ENCODE measurements around the gene TNRC6C. TPM values are rescaled to one million over a fixed set of nuclear protein-coding genes. Genes with fewer than 3 reads are reported as not detected.

The TNRC6C gene
- total RNA-seq, 1 donor from 2014 or later, result 15.5 TPM

GRCh38 chr17:78016852-78017251 lies 58.3 kb downstream of the TNRC6C start:
- H3K4me1 Mint-ChIP-seq (ENCODE audit: low read depth), result peaks cover 40% of the 10 kb centered on the region
- intact Hi-C loops (cut with micrococcal nuclease), result loop anchor here (5.0 kb wide), 1 partner anchor 95 kb away; no protein-coding TSS in a partner anchor
- H3K9me3 Mint-ChIP-seq, result no peaks in the 10 kb centered on the region

DNA sequence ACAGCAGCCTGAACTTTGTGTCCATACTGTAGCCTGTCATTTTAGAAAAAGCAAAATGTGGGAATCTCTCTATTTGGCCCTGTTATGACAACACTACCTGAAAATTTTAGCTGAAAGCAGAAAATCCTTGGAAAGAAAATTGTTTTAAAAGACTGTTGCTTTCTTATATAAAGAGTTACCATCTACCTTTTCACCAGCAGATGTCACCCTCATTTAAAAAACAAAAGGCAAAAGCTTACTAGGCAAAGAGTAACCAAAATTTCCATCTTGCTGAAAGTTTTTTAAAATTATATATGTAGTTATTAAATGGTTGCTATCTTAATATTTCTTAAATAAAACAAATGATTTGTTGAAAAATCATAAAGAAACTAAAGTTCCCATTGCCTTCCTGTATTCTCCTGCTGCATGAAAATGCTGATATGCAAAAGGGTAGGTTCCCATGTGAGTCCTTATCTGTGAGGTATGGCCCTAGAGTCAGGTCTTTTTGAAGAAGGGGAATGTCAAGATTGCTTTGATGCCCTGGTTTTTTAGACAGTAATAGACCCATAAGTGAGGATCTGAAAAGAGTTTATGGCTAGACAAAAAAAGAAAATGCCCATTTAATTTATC lies 61.0 kb downstream of the TNRC6C start:
- intact Hi-C loops (cut with micrococcal nuclease), result loop anchor here (1.0 to 5.0 kb wide), 4 partner anchors 66 to 232 kb away; no protein-coding TSS in a partner anchor
- H3K36me3 Mint-ChIP-seq (ENCODE audit: low read depth), result peaks cover 4% of the 10 kb centered on the region
- H3K4me3 Mint-ChIP-seq, result no peak overlapping the region
- H3K9me3 Mint-ChIP-seq, result no peaks in the 10 kb centered on the region
- H3K27me3 Mint-ChIP-seq (ENCODE audit: insufficient read depth), result no peaks in the 10 kb centered on the region
- no peak overlapping the region for H3K27ac Mint-ChIP-seq
- DNase-seq (ENCODE audit: low spot score), result no peak
- peaks cover 27% of the 10 kb centered on the region for H3K4me1 Mint-ChIP-seq (ENCODE audit: low read depth)

More at GRCh38 chr17:78016852-78017251, 58.3 kb downstream of the TNRC6C start:
- no peaks in the 10 kb centered on the region for H3K36me3 Mint-ChIP-seq (ENCODE audit: low read depth)
- no peak overlapping the region for H3K27ac Mint-ChIP-seq
- H3K4me3 Mint-ChIP-seq, result no peak overlapping the region
- no peaks in the 10 kb centered on the region for H3K27me3 Mint-ChIP-seq (ENCODE audit: insufficient read depth)
- DNase-seq (ENCODE audit: low spot score), result no peak

GRCh38 chr17:78019976-78020716 lies 61.6 kb downstream of the TNRC6C start:
- peaks cover 27% of the 10 kb centered on the region for H3K4me1 Mint-ChIP-seq (ENCODE audit: low read depth)
- no peak for DNase-seq (ENCODE audit: low spot score)
- H3K4me3 Mint-ChIP-seq, result peak overlapping the region; percentile 52
- intact Hi-C loops (cut with micrococcal nuclease), result loop anchor here (1.0 to 5.0 kb wide), 5 partner anchors 65 to 231 kb away; no protein-coding TSS in a partner anchor
- H3K36me3 Mint-ChIP-seq (ENCODE audit: low read depth), result peaks cover 4% of the 10 kb centered on the region
- H3K27ac Mint-ChIP-seq, result peak overlapping the region; percentile 64
- H3K27me3 Mint-ChIP-seq (ENCODE audit: insufficient read depth), result no peaks in the 10 kb centered on the region
- H3K9me3 Mint-ChIP-seq, result no peaks in the 10 kb centered on the region

DNA sequence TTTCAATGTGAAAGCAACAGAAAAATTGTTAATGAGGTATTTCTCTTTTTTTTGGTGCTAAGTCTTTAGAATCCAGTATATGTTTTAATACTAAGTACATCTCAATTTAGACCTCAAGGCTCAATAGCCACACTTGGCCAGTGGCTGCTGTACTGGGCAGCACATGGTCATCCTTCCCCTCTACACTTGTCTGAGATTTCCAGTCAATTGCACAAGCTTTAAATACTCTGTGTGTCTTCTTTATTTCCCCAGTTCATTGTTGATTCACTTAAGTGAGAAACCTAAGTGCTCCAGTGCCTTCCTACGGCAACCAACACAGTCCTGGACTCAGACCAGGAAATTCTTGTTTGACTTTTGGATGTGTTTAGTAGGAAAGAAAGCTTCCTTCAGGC lies 62.2 kb downstream of the TNRC6C start:
- Mint-ChIP-seq H3K36me3 (ENCODE audit: low read depth) (peaks cover 4% of the 10 kb centered on the region), H3K4me1 (ENCODE audit: low read depth) (peaks cover 27% of the 10 kb centered on the region), H3K27me3 (ENCODE audit: insufficient read depth) (no peaks in the 10 kb centered on the region), H3K27ac (peak overlapping the region; percentile 89), H3K9me3 (no peaks in the 10 kb centered on the region), H3K4me3 (no peak overlapping the region)
- no peak for DNase-seq (ENCODE audit: low spot score)
- intact Hi-C loops (cut with micrococcal nuclease), result loop anchor here (2.0 kb wide), 1 partner anchor 112 kb away; no protein-coding TSS in a partner anchor

GRCh38 chr17:78022425-78022824 lies 63.9 kb downstream of the TNRC6C start:
- H3K36me3 Mint-ChIP-seq (ENCODE audit: low read depth), result peaks cover 4% of the 10 kb centered on the region
- intact Hi-C loops (cut with micrococcal nuclease), result no loop called here

GRCh38 chr17:78023042-78023441 lies 64.5 kb downstream of the TNRC6C start:
- Mint-ChIP-seq H3K9me3 (no peaks in the 10 kb centered on the region), H3K27me3 (ENCODE audit: insufficient read depth) (no peaks in the 10 kb centered on the region), H3K36me3 (ENCODE audit: low read depth) (peaks cover 4% of the 10 kb centered on the region), H3K27ac (no peak overlapping the region), H3K4me1 (ENCODE audit: low read depth) (peaks cover 29% of the 10 kb centered on the region), H3K4me3 (no peak overlapping the region)
- DNase-seq (ENCODE audit: low spot score), result no peak
- intact Hi-C loops (cut with micrococcal nuclease), result no loop called here

More at GRCh38 chr17:78022425-78022824, 63.9 kb downstream of the TNRC6C start:
- H3K27ac Mint-ChIP-seq, result peak overlapping the region; percentile 6
- H3K9me3 Mint-ChIP-seq, result no peaks in the 10 kb centered on the region
- peaks cover 27% of the 10 kb centered on the region for H3K4me1 Mint-ChIP-seq (ENCODE audit: low read depth)
- H3K27me3 Mint-ChIP-seq (ENCODE audit: insufficient read depth), result no peaks in the 10 kb centered on the region
- DNase-seq (ENCODE audit: low spot score), result no peak
- H3K4me3 Mint-ChIP-seq, result no peak overlapping the region

DNA sequence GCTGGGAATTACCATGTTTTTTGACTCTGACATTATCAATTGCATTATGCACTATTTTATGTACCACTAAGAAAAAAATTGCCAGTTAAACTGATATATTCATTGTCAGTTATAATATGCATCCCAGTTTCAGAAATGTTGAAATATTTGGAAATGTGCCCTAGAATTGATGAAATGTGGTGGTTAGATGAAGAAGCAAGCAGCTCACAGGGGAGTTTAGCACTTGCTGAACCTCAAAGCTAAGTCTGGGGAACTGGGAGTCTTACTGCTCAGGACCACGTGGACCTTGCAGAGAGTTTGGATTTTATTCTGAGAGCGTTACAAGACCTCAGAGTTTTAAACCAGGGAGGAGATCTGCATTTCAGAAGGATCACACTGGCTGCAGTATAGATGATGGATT lies 67.9 kb downstream of the TNRC6C start:
- H3K4me3 Mint-ChIP-seq, result no peak overlapping the region
- H3K4me1 Mint-ChIP-seq (ENCODE audit: low read depth), result peaks cover 7% of the 10 kb centered on the region
- no peaks in the 10 kb centered on the region for H3K27me3 Mint-ChIP-seq (ENCODE audit: insufficient read depth)
- H3K9me3 Mint-ChIP-seq, result no peaks in the 10 kb centered on the region
- intact Hi-C loops (cut with micrococcal nuclease), result no loop called here
- H3K36me3 Mint-ChIP-seq (ENCODE audit: low read depth), result peaks cover 7% of the 10 kb centered on the region
- DNase-seq (ENCODE audit: low spot score), result no peak
- H3K27ac Mint-ChIP-seq, result no peak overlapping the region

- H3K4me3 Mint-ChIP-seq, result no peak overlapping the region
Observed at GRCh38 chr17:78027121-78027520, 68.6 kb downstream of the TNRC6C start.

DNA sequence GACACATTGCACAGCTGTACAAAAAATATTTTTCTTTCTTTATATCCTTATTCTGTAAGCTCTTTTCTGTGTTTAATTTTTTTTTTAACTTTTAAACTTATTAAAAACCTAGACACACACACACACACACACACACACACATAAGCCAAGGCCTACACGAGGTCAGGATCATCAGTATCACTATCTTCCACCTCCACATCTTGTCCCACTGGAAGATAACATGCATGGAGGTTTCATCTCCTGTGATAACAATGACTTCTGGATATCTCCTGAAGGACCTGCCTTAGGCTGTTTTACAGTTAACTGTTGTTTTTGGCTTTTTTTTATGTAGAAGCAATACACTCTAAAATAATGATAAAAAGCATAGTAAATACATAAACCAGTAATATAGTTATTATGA lies 71.2 kb downstream of the TNRC6C start:
- intact Hi-C loops (cut with micrococcal nuclease), result no loop called here

More at GRCh38 chr17:78027121-78027520, 68.6 kb downstream of the TNRC6C start:
- H3K4me1 Mint-ChIP-seq (ENCODE audit: low read depth), result peaks cover 7% of the 10 kb centered on the region
- H3K36me3 Mint-ChIP-seq (ENCODE audit: low read depth), result peaks cover 8% of the 10 kb centered on the region
- no peaks in the 10 kb centered on the region for H3K27me3 Mint-ChIP-seq (ENCODE audit: insufficient read depth)
- no peaks in the 10 kb centered on the region for H3K9me3 Mint-ChIP-seq
- intact Hi-C loops (cut with micrococcal nuclease), result no loop called here
- no peak overlapping the region for H3K27ac Mint-ChIP-seq
- no peak for DNase-seq (ENCODE audit: low spot score)

GRCh38 chr17:78031435-78031834 lies 72.9 kb downstream of the TNRC6C start:
- Mint-ChIP-seq H3K4me1 (ENCODE audit: low read depth) (peaks cover 11% of the 10 kb centered on the region), H3K27ac (no peak overlapping the region), H3K36me3 (ENCODE audit: low read depth) (peaks cover 13% of the 10 kb centered on the region), H3K4me3 (no peak overlapping the region), H3K27me3 (ENCODE audit: insufficient read depth) (no peaks in the 10 kb centered on the region), H3K9me3 (no peaks in the 10 kb centered on the region)
- intact Hi-C loops (cut with micrococcal nuclease), result no loop called here
- no peak for DNase-seq (ENCODE audit: low spot score)

More for the DNA sequence above, 71.2 kb downstream of the TNRC6C start:
- H3K27ac Mint-ChIP-seq, result no peak overlapping the region
- no peaks in the 10 kb centered on the region for H3K27me3 Mint-ChIP-seq (ENCODE audit: insufficient read depth)
- DNase-seq (ENCODE audit: low spot score), result no peak
- H3K4me3 Mint-ChIP-seq, result no peak overlapping the region
- peaks cover 13% of the 10 kb centered on the region for H3K36me3 Mint-ChIP-seq (ENCODE audit: low read depth)
- peaks cover 11% of the 10 kb centered on the region for H3K4me1 Mint-ChIP-seq (ENCODE audit: low read depth)
- H3K9me3 Mint-ChIP-seq, result no peaks in the 10 kb centered on the region

- Mint-ChIP-seq H3K27me3 (ENCODE audit: insufficient read depth) (no peaks in the 10 kb centered on the region), H3K27ac (no peak overlapping the region), H3K36me3 (ENCODE audit: low read depth) (peaks cover 14% of the 10 kb centered on the region), H3K4me1 (ENCODE audit: low read depth) (peaks cover 11% of the 10 kb centered on the region), H3K4me3 (no peak overlapping the region), H3K9me3 (no peaks in the 10 kb centered on the region)
- DNase-seq (ENCODE audit: low spot score), result no peak
- intact Hi-C loops (cut with micrococcal nuclease), result no loop called here
Observed at GRCh38 chr17:78032166-78032565, 73.7 kb downstream of the TNRC6C start.

- Mint-ChIP-seq H3K4me3 (no peak overlapping the region), H3K27ac (no peak overlapping the region), H3K36me3 (ENCODE audit: low read depth) (peaks cover 18% of the 10 kb centered on the region), H3K27me3 (ENCODE audit: insufficient read depth) (no peaks in the 10 kb centered on the region), H3K9me3 (no peaks in the 10 kb centered on the region), H3K4me1 (ENCODE audit: low read depth) (peaks cover 4% of the 10 kb centered on the region)
- intact Hi-C loops (cut with micrococcal nuclease), result no loop called here
- no peak for DNase-seq (ENCODE audit: low spot score)
Observed at GRCh38 chr17:78034429-78035091, 76.1 kb downstream of the TNRC6C start.

DNA sequence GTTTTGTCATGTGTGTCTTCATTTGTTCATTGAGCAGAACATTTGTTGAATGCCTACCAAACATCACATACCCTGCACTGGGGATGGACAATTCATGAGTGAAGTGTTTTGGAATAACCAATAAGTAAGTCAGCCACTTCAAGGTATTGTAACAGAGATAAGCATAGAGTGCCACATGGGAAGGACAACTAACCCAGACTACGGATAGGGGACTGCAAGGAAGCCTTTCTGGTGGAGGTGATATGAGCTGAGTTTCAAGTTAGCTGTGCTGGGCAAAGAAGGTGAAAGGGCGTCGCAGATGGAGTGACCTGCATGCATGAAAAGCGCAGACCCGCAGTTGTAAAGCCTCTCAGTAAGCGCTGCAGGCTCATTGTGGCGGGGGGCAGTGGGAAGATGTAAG lies 78.8 kb downstream of the TNRC6C start:
- no peaks in the 10 kb centered on the region for H3K9me3 Mint-ChIP-seq
- H3K36me3 Mint-ChIP-seq (ENCODE audit: low read depth), result peaks cover 16% of the 10 kb centered on the region
- no peak overlapping the region for H3K4me3 Mint-ChIP-seq
- no peak for DNase-seq (ENCODE audit: low spot score)
- peaks cover 3% of the 10 kb centered on the region for H3K4me1 Mint-ChIP-seq (ENCODE audit: low read depth)
- H3K27ac Mint-ChIP-seq, result no peak overlapping the region
- intact Hi-C loops (cut with micrococcal nuclease), result no loop called here
- no peaks in the 10 kb centered on the region for H3K27me3 Mint-ChIP-seq (ENCODE audit: insufficient read depth)

Data from activated T-helper 1 cell treated with anti-CD3 and anti-CD28 coated beads, Interleukin-12 subunit alpha, Interleukin-12 subunit beta, Interleukin-2, Interleukin-4 antibody, amounts not matched to agents 30 ng/mL and 10 ng/mL and 1 ng/mL, durations not matched to agents 14 hours and 24 hours and 36 hours (primary cell).